Neuron (in vitro differentiated cells): Measurements from ENCODE around the gene C17orf50.

Experiments
- H2AFZ ChIP-seq: one replicate; pipeline ENCODE4 v1.6.1; 2013; ENCODE audit warnings: low read depth, mild to moderate bottlenecking, inconsistent platforms, low read length, moderate library complexity
- H3K27me3 ChIP-seq: one replicate; pipeline ENCODE4 v1.6.1; 2013; ENCODE audit warnings: low read length; ENCODE audit not compliant: insufficient read depth
- H3K36me3 ChIP-seq: one replicate; pipeline ENCODE4 v1.6.1; 2013; ENCODE audit warnings: low read length; ENCODE audit not compliant: insufficient read depth
- H3K4me1 ChIP-seq: one replicate; pipeline ENCODE4 v1.6.1; 2013; ENCODE audit warnings: low read length; ENCODE audit not compliant: insufficient read depth
- H3K4me3 ChIP-seq: 2 replicates; pipeline ENCODE4 v1.5.1; 2013; ENCODE audit warnings: mild to moderate bottlenecking, low read length, moderate library complexity
- H3K9me3 ChIP-seq: one replicate; pipeline ENCODE4 v1.6.1; 2013; ENCODE audit warnings: low read length

The C17orf50 gene

GRCh38 chr17:35760587-35760986 is at the start of gene C17orf50:
Gene C17orf50, plus strand, starts transcription at chr17:35760887. Its CDS starts 55 bp downstream, at chr17:35760942.
- H3K27me3 ChIP-seq: no peaks in the 10 kb centered on the region

GRCh38 chr17:35710950-35711349 is 49.7 kb upstream of the C17orf50 start:
- peaks cover 32% of the 10 kb centered on the region for H3K4me1 ChIP-seq
- no peaks in the 10 kb centered on the region for H3K9me3 ChIP-seq
- peaks cover 29% of the 10 kb centered on the region for H3K36me3 ChIP-seq
- H3K4me3 ChIP-seq: no peak overlapping the region
- no peak overlapping the region for H2AFZ ChIP-seq
- no peaks in the 10 kb centered on the region for H3K27me3 ChIP-seq

More at GRCh38 chr17:35760587-35760986, at the start of gene C17orf50:
- Histone ChIP-seq H3K36me3 (no peaks in the 10 kb centered on the region), H3K4me3 (no peak within 1 kb of the TSS), H2AFZ (no peak within 1 kb of the TSS), H3K9me3 (no peaks in the 10 kb centered on the region), H3K4me1 (peaks cover 5% of the 10 kb centered on the region)

DNA sequence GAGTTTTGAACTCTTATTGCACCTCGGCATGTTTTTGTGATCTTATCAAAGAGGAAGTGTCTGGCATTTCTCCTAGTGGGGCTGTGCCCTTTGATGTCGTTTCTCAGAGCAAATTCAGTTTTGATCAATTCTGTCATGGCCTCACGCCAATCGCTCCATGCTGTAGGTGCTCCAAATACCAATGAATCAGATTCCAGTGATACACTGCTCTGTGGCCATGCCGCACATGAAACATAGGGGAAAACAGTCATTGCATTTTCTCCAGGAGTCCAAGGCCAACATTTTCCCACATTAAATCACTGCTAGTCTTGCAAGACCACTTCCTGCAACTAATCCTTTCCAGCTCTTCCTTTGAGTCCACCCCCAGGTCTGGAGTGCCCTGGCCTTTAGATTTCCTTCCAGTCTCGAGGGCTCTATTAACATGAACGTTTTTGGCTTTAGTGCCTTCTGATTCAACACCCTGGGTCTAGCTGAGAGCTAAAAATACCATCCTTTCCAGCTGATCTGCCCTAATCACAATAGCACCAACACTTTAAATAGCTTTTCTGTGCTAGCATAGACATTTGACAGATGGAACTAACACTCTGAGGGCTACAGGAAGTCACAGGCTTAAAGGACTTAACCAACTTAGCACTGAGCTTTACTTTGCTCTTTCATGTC is 47.5 kb upstream of the C17orf50 start:
- H2AFZ ChIP-seq: no peak overlapping the region
- peaks cover 35% of the 10 kb centered on the region for H3K4me1 ChIP-seq
- H3K9me3 ChIP-seq: no peaks in the 10 kb centered on the region
- H3K36me3 ChIP-seq: peaks cover 41% of the 10 kb centered on the region
- H3K27me3 ChIP-seq: no peaks in the 10 kb centered on the region
- H3K4me3 ChIP-seq: no peak overlapping the region

- H2AFZ ChIP-seq: no peak overlapping the region
- peaks cover 33% of the 10 kb centered on the region for H3K36me3 ChIP-seq
- H3K27me3 ChIP-seq: no peaks in the 10 kb centered on the region
- peaks cover 35% of the 10 kb centered on the region for H3K4me1 ChIP-seq
- H3K4me3 ChIP-seq: no peak overlapping the region
- no peaks in the 10 kb centered on the region for H3K9me3 ChIP-seq
Measured at GRCh38 chr17:35714988-35715387, 45.7 kb upstream of the C17orf50 start.

DNA sequence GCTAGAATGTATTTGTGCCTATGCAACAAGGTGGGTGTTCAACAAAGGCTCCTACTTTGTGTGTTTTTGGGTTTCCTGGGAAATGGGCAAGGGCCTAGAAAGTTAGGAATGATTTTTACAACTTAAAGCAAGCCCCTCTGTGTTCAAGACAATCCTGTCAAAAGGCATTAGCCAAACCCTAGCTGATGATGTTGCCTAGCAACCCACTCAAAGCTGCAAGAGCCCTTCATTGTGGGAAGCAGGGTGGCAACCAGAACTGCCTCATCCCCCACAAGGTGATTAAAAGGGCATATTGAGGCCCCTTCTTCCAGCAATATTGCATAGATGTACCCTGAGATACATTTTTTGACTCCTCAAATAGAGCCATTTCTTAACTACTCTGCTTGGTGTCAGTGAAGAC is 45.3 kb upstream of the C17orf50 start:
- Histone ChIP-seq H3K9me3 (no peaks in the 10 kb centered on the region), H2AFZ (no peak overlapping the region), H3K4me3 (no peak overlapping the region), H3K36me3 (peaks cover 30% of the 10 kb centered on the region), H3K27me3 (no peaks in the 10 kb centered on the region), H3K4me1 (peaks cover 35% of the 10 kb centered on the region)

- no peak overlapping the region for H2AFZ ChIP-seq
- H3K4me1 ChIP-seq: peaks cover 35% of the 10 kb centered on the region
- no peaks in the 10 kb centered on the region for H3K9me3 ChIP-seq
- H3K4me3 ChIP-seq: no peak overlapping the region
- H3K36me3 ChIP-seq: peaks cover 22% of the 10 kb centered on the region
- H3K27me3 ChIP-seq: no peaks in the 10 kb centered on the region
Measured at GRCh38 chr17:35716173-35716572, 44.5 kb upstream of the C17orf50 start.

DNA sequence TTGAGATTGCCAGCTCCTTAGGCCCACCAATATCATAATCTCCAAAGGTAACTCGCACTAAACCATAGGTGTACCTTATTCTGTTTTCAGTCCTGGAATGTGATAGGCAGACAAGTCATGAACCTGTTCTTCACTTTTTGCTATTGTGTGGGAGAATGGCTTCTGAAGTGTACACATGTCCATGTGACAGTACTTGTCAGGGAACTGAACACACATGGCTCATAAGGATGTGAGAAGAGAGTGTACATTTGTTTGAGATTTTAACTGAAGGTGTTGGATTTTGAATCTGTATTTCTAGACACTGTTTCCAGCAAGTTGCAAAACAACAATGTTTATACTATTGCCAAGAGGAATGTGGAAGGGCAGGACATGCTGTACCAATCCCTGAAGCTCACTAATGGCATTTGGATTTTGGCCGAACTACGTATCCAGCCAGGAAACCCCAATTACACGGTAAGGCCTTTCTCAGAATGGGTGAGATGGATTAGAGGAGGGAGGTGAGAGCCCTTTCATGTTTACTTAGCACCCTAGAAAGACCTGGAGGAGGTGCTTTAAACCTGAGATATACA is 43.7 kb upstream of the C17orf50 start:
- Histone ChIP-seq H3K36me3 (peaks cover 21% of the 10 kb centered on the region), H3K27me3 (no peaks in the 10 kb centered on the region), H3K4me3 (no peak overlapping the region), H3K9me3 (no peaks in the 10 kb centered on the region), H3K4me1 (peaks cover 35% of the 10 kb centered on the region), H2AFZ (no peak overlapping the region)

DNA sequence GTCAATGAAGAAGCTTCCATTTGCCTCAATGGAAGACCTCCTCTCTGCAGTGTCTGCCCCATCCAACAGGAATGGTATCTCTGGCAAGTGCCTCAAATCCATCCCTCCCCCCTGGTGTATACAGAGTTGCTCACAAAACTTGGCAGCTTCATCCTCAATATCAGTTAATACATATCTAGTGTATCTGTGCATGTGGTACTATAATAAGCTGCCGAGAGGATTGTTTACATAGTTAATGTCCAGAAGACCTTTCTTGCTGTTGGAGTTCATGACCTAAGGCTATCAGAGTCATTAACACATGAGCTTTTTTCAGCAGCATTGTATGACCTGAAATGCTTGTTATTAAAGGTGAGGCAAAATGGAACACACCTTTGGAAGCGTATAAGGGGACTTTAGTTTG is 43.2 kb upstream of the C17orf50 start:
- Histone ChIP-seq H3K9me3 (no peaks in the 10 kb centered on the region), H3K4me3 (no peak overlapping the region), H2AFZ (no peak overlapping the region), H3K27me3 (no peaks in the 10 kb centered on the region), H3K36me3 (peaks cover 21% of the 10 kb centered on the region), H3K4me1 (peaks cover 35% of the 10 kb centered on the region)

DNA sequence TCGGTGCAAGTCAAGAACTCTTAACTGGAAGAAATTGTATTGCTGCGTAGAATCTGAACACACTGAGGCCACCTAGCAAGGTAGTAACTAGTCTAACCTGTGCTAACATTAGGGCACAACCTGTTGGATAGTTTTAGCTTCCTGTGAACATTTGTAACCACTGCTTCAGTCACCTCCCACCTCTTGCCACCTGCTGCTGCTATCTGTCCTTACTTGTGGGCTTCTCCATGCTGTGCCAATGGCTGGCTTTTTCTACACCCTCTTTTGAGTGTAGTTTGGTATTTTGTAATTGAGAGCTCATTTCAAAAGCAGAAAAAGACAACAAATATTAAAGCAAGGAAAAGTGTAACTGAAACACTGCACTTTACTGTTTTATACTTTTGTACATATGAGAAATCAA is 37.0 kb upstream of the C17orf50 start:
- no peaks in the 10 kb centered on the region for H3K27me3 ChIP-seq
- no peaks in the 10 kb centered on the region for H3K9me3 ChIP-seq
- H3K36me3 ChIP-seq: peaks cover 45% of the 10 kb centered on the region
- H2AFZ ChIP-seq: no peak overlapping the region
- H3K4me3 ChIP-seq: no peak overlapping the region
- H3K4me1 ChIP-seq: no peaks in the 10 kb centered on the region

GRCh38 chr17:35725058-35725457 is 35.6 kb upstream of the C17orf50 start:
- peaks cover 40% of the 10 kb centered on the region for H3K36me3 ChIP-seq
- H2AFZ ChIP-seq: no peak overlapping the region
- peaks cover 3% of the 10 kb centered on the region for H3K4me1 ChIP-seq
- no peak overlapping the region for H3K4me3 ChIP-seq
- no peaks in the 10 kb centered on the region for H3K27me3 ChIP-seq
- H3K9me3 ChIP-seq: no peaks in the 10 kb centered on the region

DNA sequence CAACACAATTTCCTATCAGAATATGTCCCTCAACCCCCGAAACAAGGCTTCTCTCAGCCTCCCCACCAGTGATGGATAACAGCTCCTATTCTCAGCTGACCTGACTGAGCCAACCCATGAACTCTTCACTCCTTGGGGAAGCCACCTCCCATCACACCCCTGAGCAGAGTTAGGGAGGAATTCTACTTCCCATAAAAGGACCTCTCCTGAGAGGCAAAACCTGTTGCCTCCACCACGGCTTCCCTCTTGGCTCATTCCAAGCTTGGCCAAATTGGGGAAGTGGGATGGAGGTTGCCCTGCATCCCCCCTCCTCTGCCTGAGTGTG is 34.9 kb upstream of the C17orf50 start:
- peaks cover 40% of the 10 kb centered on the region for H3K36me3 ChIP-seq
- peaks cover 4% of the 10 kb centered on the region for H3K4me1 ChIP-seq
- H3K27me3 ChIP-seq: no peaks in the 10 kb centered on the region
- H3K9me3 ChIP-seq: no peaks in the 10 kb centered on the region
- no peak overlapping the region for H2AFZ ChIP-seq
- no peak overlapping the region for H3K4me3 ChIP-seq

GRCh38 chr17:35726127-35726952 is 34.3 kb upstream of the C17orf50 start:
- Histone ChIP-seq H3K4me1 (peaks cover 9% of the 10 kb centered on the region), H3K4me3 (no peak overlapping the region), H2AFZ (no peak overlapping the region), H3K9me3 (no peaks in the 10 kb centered on the region), H3K27me3 (no peaks in the 10 kb centered on the region), H3K36me3 (peaks cover 40% of the 10 kb centered on the region)

- H3K4me1 ChIP-seq: peaks cover 10% of the 10 kb centered on the region
- no peaks in the 10 kb centered on the region for H3K9me3 ChIP-seq
- peaks cover 40% of the 10 kb centered on the region for H3K36me3 ChIP-seq
- H3K27me3 ChIP-seq: no peaks in the 10 kb centered on the region
- no peak overlapping the region for H3K4me3 ChIP-seq
- no peak overlapping the region for H2AFZ ChIP-seq
Measured at GRCh38 chr17:35726953-35727460, 33.7 kb upstream of the C17orf50 start.
